Coronary artery (tissue), 2 donors: ENCODE measurements around the gene DLG2.

ENCODE experiments used
- DNase-seq: peaks from one replicate; pipeline ENCODE4 v3.0.0-alpha.2; 2017; ENCODE audit warnings: low spot score
- H3K27ac ChIP-seq, 2 donors: fragments of 200-600 bp; sonication (generic); one replicate each; pipeline ENCODE4 v1.5.1; 2016 to 2019
- H3K4me3 ChIP-seq: fragments of 200-600 bp; sonication (generic); 2 replicates; pipeline ENCODE4 v1.5.1; 2016; ENCODE audit warnings: mild to moderate bottlenecking, moderate library complexity
- CTCF ChIP-seq: fragments of 200-600 bp; sonication (generic); IDR thresholded peaks from one replicate; pipeline ENCODE4 v1.5.1; 2019; ENCODE audit warnings: antibody characterized with exemption

Gene DLG2

DNA sequence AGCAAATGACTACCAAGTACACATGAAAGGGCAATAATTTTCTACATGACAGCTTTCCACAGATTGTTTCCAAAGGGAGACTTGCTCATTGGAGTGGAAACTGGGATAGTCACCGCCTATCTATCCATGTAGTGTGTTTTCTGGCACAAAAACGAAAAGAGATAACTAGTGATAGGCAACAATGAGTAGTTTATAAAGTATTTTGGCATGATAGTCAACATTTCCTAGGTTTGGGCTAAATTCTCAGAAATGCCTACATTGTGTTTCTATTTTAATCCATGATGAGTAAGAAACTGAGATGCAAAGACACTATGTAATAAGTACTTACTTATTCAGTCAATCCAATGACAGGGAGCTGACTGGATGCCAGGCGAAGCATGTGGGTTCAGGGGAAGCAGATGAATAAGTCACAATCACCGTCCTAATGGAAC, 1129.1 kb downstream of the DLG2 start:
- Histone ChIP-seq H3K27ac (no peak overlapping the region), H3K4me3 (no peak overlapping the region)
- no peak for TF ChIP-seq CTCF
- DNase-seq, result no peak

- H3K4me3 ChIP-seq, result no peak overlapping the region
- no peak overlapping the region for H3K27ac ChIP-seq
- no peak for TF ChIP-seq CTCF
- no peak for DNase-seq
These were observed 1130.0 kb downstream of the DLG2 start for GRCh38 chr11:84497181-84497580.

- Histone ChIP-seq H3K27ac (no peak overlapping the region), H3K4me3 (no peak overlapping the region)
- no peak for TF ChIP-seq CTCF
- DNase-seq, result no peak
These were observed 1131.0 kb downstream of the DLG2 start for GRCh38 chr11:84496122-84496521.

GRCh38 chr11:84480131-84480530, 1147.0 kb downstream of the DLG2 start:
- H3K4me3 ChIP-seq, result no peak overlapping the region
- no peak for TF ChIP-seq CTCF
- no peak overlapping the region for H3K27ac ChIP-seq
- no peak for DNase-seq

DNA sequence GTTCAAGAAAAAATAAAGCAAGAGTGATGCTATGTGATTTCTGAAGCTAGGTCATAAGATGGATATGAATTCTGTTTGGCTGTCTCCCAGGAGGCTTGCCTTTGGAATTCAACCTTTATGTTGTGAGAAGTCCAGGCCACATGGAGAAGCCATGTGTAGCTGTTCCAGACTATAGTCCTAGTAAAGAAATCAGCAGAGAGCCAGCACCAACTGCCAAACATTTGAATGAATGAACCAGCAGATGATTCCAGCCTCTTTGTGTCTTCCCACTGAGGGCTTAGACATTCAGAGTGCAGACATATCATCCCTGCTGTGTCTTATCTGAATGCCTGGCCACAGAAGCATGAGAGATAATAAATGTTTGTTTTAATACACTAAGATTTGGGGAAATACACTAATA, 1150.6 kb downstream of the DLG2 start:
- Histone ChIP-seq H3K4me3 (no peak overlapping the region), H3K27ac (no peak overlapping the region)
- no peak for DNase-seq
- no peak for TF ChIP-seq CTCF

DNA sequence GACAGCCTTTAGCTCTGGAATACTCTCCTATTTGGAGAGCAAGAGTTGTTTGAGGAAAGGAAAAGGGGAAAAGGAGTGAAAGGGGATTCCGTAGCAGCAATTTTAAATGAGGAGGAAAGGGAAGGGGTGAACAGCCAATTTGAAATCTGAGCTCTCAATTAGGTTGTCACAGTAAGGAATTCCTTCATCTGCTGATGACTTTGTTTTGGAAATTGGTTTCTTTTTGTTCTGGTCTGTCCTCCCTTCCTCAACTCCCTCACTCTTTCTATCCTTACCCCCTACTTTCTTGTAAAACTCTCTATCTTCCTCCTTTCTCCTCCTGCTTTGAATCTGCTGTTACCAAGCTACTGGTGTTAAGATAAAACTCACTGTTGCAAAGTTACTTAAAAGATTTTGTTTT, 1155.6 kb downstream of the DLG2 start:
- no peak overlapping the region for H3K27ac ChIP-seq
- H3K4me3 ChIP-seq, result no peak overlapping the region
- DNase-seq, result no peak
- TF ChIP-seq CTCF, result no peak

DNA sequence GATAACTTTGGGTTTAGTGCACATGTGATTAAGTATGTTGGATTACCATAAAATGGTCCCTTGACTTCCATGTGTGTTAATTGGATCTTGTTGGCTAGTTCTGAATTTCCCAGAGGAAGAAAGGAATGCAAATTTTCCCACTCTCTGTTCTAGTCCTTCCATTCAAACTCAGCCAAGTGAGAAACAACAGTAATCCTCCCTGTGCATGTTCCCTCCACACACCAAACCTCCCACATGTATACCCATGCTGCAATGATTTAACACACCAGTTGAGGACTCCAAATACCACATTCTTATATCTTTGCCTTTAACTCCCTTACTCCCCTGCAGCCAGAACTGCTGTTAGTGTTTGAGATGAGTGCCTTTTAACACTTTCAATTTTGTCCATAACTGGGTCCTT, 1158.9 kb downstream of the DLG2 start:
- no peak overlapping the region for H3K27ac ChIP-seq
- no peak for DNase-seq
- no peak for TF ChIP-seq CTCF
- H3K4me3 ChIP-seq, result no peak overlapping the region
